T-helper 1 cell treated with Interleukin-12 subunit alpha and Interleukin-12 subunit beta and Interleukin-4 antibody, amounts not matched to agents 30 μg/mL and 1 μg/mL, for 36 hours (primary cell): ENCODE measurements around the gene RIPOR2.
"Not testable (repeated sequence)": the region's sequence is repeated elsewhere in the genome, so short reads cannot be mapped to it uniquely, and the experiment has no call there.

Source experiments
- H3K27ac Mint-ChIP-seq: one replicate; pipeline ENCODE4 v1.8.0; 2021; ENCODE audit warnings: mild to moderate bottlenecking, mixed read lengths
- H3K27me3 Mint-ChIP-seq: one replicate; pipeline ENCODE4 v1.8.0; 2021; ENCODE audit warnings: low read depth, mixed read lengths
- H3K36me3 Mint-ChIP-seq: one replicate; pipeline ENCODE4 v1.8.0; 2021; ENCODE audit warnings: low read depth, mixed read lengths
- H3K4me1 Mint-ChIP-seq: one replicate; pipeline ENCODE4 v1.8.0; 2021; ENCODE audit warnings: low read depth, mixed read lengths
- H3K4me3 Mint-ChIP-seq: one replicate; pipeline ENCODE4 v1.8.0; 2021; ENCODE audit warnings: mild to moderate bottlenecking, moderate library complexity, mixed read lengths
- H3K9me3 Mint-ChIP-seq: one replicate; pipeline ENCODE4 v1.8.0; 2021; ENCODE audit warnings: mixed read lengths

Gene RIPOR2

GRCh38 chr6:24940311-24940917 lies 4.7 kb upstream of the RIPOR2 start:
- H3K4me1 Mint-ChIP-seq: peaks cover 62% of the 10 kb centered on the region
- H3K27ac Mint-ChIP-seq: peak overlapping the region; percentile 84
- peak overlapping the region; percentile 70 for H3K4me3 Mint-ChIP-seq
- H3K9me3 Mint-ChIP-seq: peaks cover 21% of the 10 kb centered on the region
- no peaks in the 10 kb centered on the region for H3K27me3 Mint-ChIP-seq
- H3K36me3 Mint-ChIP-seq: peaks cover 50% of the 10 kb centered on the region

GRCh38 chr6:24936641-24937317 lies 1.0 kb upstream of the RIPOR2 start:
- Mint-ChIP-seq H3K4me1 (peaks cover 62% of the 10 kb centered on the region), H3K4me3 (peak overlapping the region; percentile 100), H3K36me3 (peaks cover 54% of the 10 kb centered on the region), H3K27me3 (no peaks in the 10 kb centered on the region), H3K9me3 (no peaks in the 10 kb centered on the region), H3K27ac (peak overlapping the region; percentile 92)

- Mint-ChIP-seq H3K36me3 (peaks cover 63% of the 10 kb centered on the region), H3K4me3 (peak overlapping the region; percentile 100)
Observed at GRCh38 chr6:24933868-24934401, 1.8 kb downstream of the RIPOR2 start.

GRCh38 chr6:24933266-24933665 lies 2.5 kb downstream of the RIPOR2 start:
- Mint-ChIP-seq H3K4me3 (peak overlapping the region; percentile 100), H3K27me3 (no peaks in the 10 kb centered on the region), H3K4me1 (peaks cover 56% of the 10 kb centered on the region), H3K27ac (peak overlapping the region; percentile 92), H3K36me3 (peaks cover 69% of the 10 kb centered on the region), H3K9me3 (no peaks in the 10 kb centered on the region)

More at GRCh38 chr6:24933868-24934401, 1.8 kb downstream of the RIPOR2 start:
- Mint-ChIP-seq H3K27me3 (no peaks in the 10 kb centered on the region), H3K9me3 (no peaks in the 10 kb centered on the region), H3K4me1 (peaks cover 58% of the 10 kb centered on the region), H3K27ac (peak overlapping the region; percentile 92)

GRCh38 chr6:24932832-24933231 lies 2.9 kb downstream of the RIPOR2 start:
- no peaks in the 10 kb centered on the region for H3K27me3 Mint-ChIP-seq
- H3K36me3 Mint-ChIP-seq: peaks cover 69% of the 10 kb centered on the region

GRCh38 chr6:24931718-24932691 lies 3.8 kb downstream of the RIPOR2 start:
- peaks cover 4% of the 10 kb centered on the region for H3K27me3 Mint-ChIP-seq
- peaks cover 76% of the 10 kb centered on the region for H3K36me3 Mint-ChIP-seq
- peak overlapping the region; percentile 100 for H3K4me3 Mint-ChIP-seq
- H3K4me1 Mint-ChIP-seq: peaks cover 52% of the 10 kb centered on the region
- peaks cover 6% of the 10 kb centered on the region for H3K9me3 Mint-ChIP-seq
- peak overlapping the region; percentile 92 for H3K27ac Mint-ChIP-seq

More at GRCh38 chr6:24932832-24933231, 2.9 kb downstream of the RIPOR2 start:
- H3K27ac Mint-ChIP-seq: peak overlapping the region; percentile 92
- no peaks in the 10 kb centered on the region for H3K9me3 Mint-ChIP-seq
- peak overlapping the region; percentile 100 for H3K4me3 Mint-ChIP-seq
- H3K4me1 Mint-ChIP-seq: peaks cover 53% of the 10 kb centered on the region

- Mint-ChIP-seq H3K27me3 (peaks cover 4% of the 10 kb centered on the region), H3K36me3 (peaks cover 77% of the 10 kb centered on the region), H3K9me3 (peaks cover 6% of the 10 kb centered on the region), H3K27ac (peak overlapping the region; percentile 92), H3K4me1 (peaks cover 51% of the 10 kb centered on the region), H3K4me3 (peak overlapping the region; percentile 100)
Observed at GRCh38 chr6:24931296-24931695, 4.5 kb downstream of the RIPOR2 start.

GRCh38 chr6:24930431-24930871 lies 5.3 kb downstream of the RIPOR2 start:
- Mint-ChIP-seq H3K4me1 (peaks cover 50% of the 10 kb centered on the region), H3K9me3 (peaks cover 6% of the 10 kb centered on the region), H3K36me3 (peaks cover 73% of the 10 kb centered on the region), H3K27ac (peak overlapping the region; percentile 56), H3K4me3 (peak overlapping the region; percentile 100), H3K27me3 (peaks cover 4% of the 10 kb centered on the region)

- Mint-ChIP-seq H3K4me1 (peaks cover 59% of the 10 kb centered on the region), H3K36me3 (peaks cover 70% of the 10 kb centered on the region), H3K9me3 (peaks cover 6% of the 10 kb centered on the region), H3K4me3 (peak overlapping the region; percentile 97), H3K27ac (peak overlapping the region; percentile 95), H3K27me3 (peaks cover 4% of the 10 kb centered on the region)
Observed at GRCh38 chr6:24929242-24929641, 6.5 kb downstream of the RIPOR2 start.

- H3K27me3 Mint-ChIP-seq: peaks cover 4% of the 10 kb centered on the region
- H3K4me3 Mint-ChIP-seq: peak overlapping the region; percentile 97
- peaks cover 67% of the 10 kb centered on the region for H3K4me1 Mint-ChIP-seq
- peaks cover 6% of the 10 kb centered on the region for H3K9me3 Mint-ChIP-seq
- H3K36me3 Mint-ChIP-seq: peaks cover 65% of the 10 kb centered on the region
- H3K27ac Mint-ChIP-seq: peak overlapping the region; percentile 95
Observed at GRCh38 chr6:24927985-24928745, 7.6 kb downstream of the RIPOR2 start.

- Mint-ChIP-seq H3K9me3 (peaks cover 6% of the 10 kb centered on the region), H3K27ac (peak overlapping the region; percentile 85), H3K27me3 (peaks cover 4% of the 10 kb centered on the region), H3K4me3 (peak overlapping the region; percentile 84), H3K36me3 (peaks cover 64% of the 10 kb centered on the region), H3K4me1 (peaks cover 69% of the 10 kb centered on the region)
Observed at GRCh38 chr6:24927277-24927955, 8.3 kb downstream of the RIPOR2 start.

- H3K27me3 Mint-ChIP-seq, H3K9me3 Mint-ChIP-seq: not testable (repeated sequence)
- Mint-ChIP-seq H3K4me3 (peak overlapping the region; percentile 80), H3K27ac (peak overlapping the region; percentile 90), H3K36me3 (peaks cover 56% of the 10 kb centered on the region), H3K4me1 (peaks cover 66% of the 10 kb centered on the region)
Observed at GRCh38 chr6:24926647-24927046, 9.1 kb downstream of the RIPOR2 start.

GRCh38 chr6:24926192-24926591 lies 9.6 kb downstream of the RIPOR2 start:
- Mint-ChIP-seq H3K36me3 (peaks cover 55% of the 10 kb centered on the region), H3K9me3 (peaks cover 6% of the 10 kb centered on the region), H3K4me1 (peaks cover 66% of the 10 kb centered on the region), H3K4me3 (peak overlapping the region; percentile 80), H3K27me3 (peaks cover 4% of the 10 kb centered on the region), H3K27ac (peak overlapping the region; percentile 90)
